SK-N-SH (cell line): ENCODE data around the gene SMARCD1. TPM values are rescaled to one million over a fixed set of nuclear protein-coding genes. Genes with fewer than 3 reads are reported as not detected.

ENCODE experiments used
- CTCF ChIA-PET: fragments of 300-600, 350-600 bp; formaldehyde crosslinking; extraction: SDS; loops from one replicate; lab custom pipeline; 2021; lab: Yijun Ruan, JAX
- POLR2A ChIA-PET: fragments of 350-600 bp; sonication (Branson Sonifier 250); formaldehyde crosslinking; extraction: SDS; loops from one replicate; lab custom pipeline; 2020; ENCODE audit warnings: antibody characterized with exemption, inconsistent platforms; lab: Yijun Ruan, JAX
- DNase-seq: peaks from one replicate; pipeline ENCODE4 v3.0.0; 2012
- H2AFZ ChIP-seq: fragments of 200-600 bp; sonication (generic); 2 replicates; pipeline ENCODE4 v1.8.1; 2016; ENCODE audit warnings: antibody characterized with exemption, mild to moderate bottlenecking, low read depth
- H3F3A ChIP-seq: fragments of 200-600 bp; sonication (generic); replicated peaks from 2 replicates; pipeline ENCODE3; 2016; ENCODE audit warnings: antibody characterized with exemption, mild to moderate bottlenecking; ENCODE audit not compliant: insufficient read depth
- H3K27ac ChIP-seq, 2 experiments: fragments of 200-500 bp in 1 of 2; fragments of 200-600 bp in 1 of 2; sonication (Bioruptor generic) in 1 of 2; sonication (generic), shearing (Covaris generic) in 1 of 2; 2 replicates each; pipeline versions ENCODE4 v1.5.1 to v1.6.1; 2014 to 2016; ENCODE audit warnings: low read depth in 2 of 2, inconsistent platforms in 1 of 2, low read length in 1 of 2, mild to moderate bottlenecking in 1 of 2, mixed read lengths in 1 of 2
- H3K27me3 ChIP-seq: fragments of 200-600 bp; sonication (generic), shearing (Covaris generic); 2 replicates; pipeline ENCODE4 v1.6.1; 2016; ENCODE audit warnings: mixed run types; ENCODE audit not compliant: insufficient read depth
- H3K36me3 ChIP-seq, 2 experiments: fragments of 200-500 bp in 1 of 2; fragments of 200-600 bp in 1 of 2; sonication (Bioruptor generic) in 1 of 2; sonication (generic) in 1 of 2; replicated peaks in 1 of 2; 2 replicates each; pipeline versions ENCODE3 to v1.5.1; 2014 to 2016; ENCODE audit warnings: low read length in 1 of 2, mild to moderate bottlenecking in 1 of 2; ENCODE audit not compliant: insufficient read depth in 2 of 2, control insufficient read depth in 1 of 2
- H3K4me1 ChIP-seq, 2 experiments: fragments of 200-500 bp in 1 of 2; fragments of 200-600 bp in 1 of 2; sonication (Bioruptor generic) in 1 of 2; sonication (generic), shearing (Covaris generic) in 1 of 2; 2 replicates each; pipeline versions ENCODE4 v1.5.1 to v1.6.1; 2014 to 2016; ENCODE audit warnings: low read depth in 1 of 2, low read length in 1 of 2, mixed run types in 1 of 2; ENCODE audit not compliant: insufficient read depth in 2 of 2, control insufficient read depth in 1 of 2
- H3K4me2 ChIP-seq: fragments of 200-600 bp; sonication (generic), shearing (Covaris generic); 2 replicates; pipeline ENCODE4 v1.6.1; 2017; ENCODE audit warnings: mixed run types
- H3K4me3 ChIP-seq, 2 experiments: fragments of 200-500 bp in 1 of 2; fragments of 200-600 bp in 1 of 2; sonication (Bioruptor generic) in 1 of 2; sonication (generic), shearing (Covaris generic) in 1 of 2; 2 replicates each; pipeline versions ENCODE4 v1.5.1 to v1.8.1; 2014 to 2016; ENCODE audit warnings: low read depth in 2 of 2, inconsistent platforms in 1 of 2, low read length in 1 of 2, mild to moderate bottlenecking in 1 of 2, mixed read lengths in 1 of 2, moderate library complexity in 1 of 2
- H3K79me2 ChIP-seq: fragments of 200-600 bp; sonication (generic); 2 replicates; pipeline ENCODE4 v1.8.1; 2017; ENCODE audit warnings: mild to moderate bottlenecking; ENCODE audit not compliant: insufficient read depth
- H3K9ac ChIP-seq: fragments of 200-600 bp; sonication (generic); 2 replicates; pipeline ENCODE4 v1.6.1; 2017; ENCODE audit warnings: mixed run types
- H3K9me2 ChIP-seq: fragments of 200-600 bp; sonication (generic); 2 replicates; pipeline ENCODE4 v1.6.1; 2017; ENCODE audit warnings: mixed run types
- H3K9me3 ChIP-seq: fragments of 200-600 bp; sonication (generic); 2 replicates; pipeline ENCODE4 v1.6.1; 2017; ENCODE audit warnings: mixed run types, mild to moderate bottlenecking, moderate library complexity
- H4K20me1 ChIP-seq: fragments of 200-600 bp; sonication (generic); 2 replicates; pipeline ENCODE4 v1.6.1; 2017; ENCODE audit warnings: mild to moderate bottlenecking, mixed run types; ENCODE audit not compliant: insufficient read depth
- CHD2 ChIP-seq: fragments of 150-350 bp; IDR thresholded peaks from 2 replicates; pipeline ENCODE4 v1.6.1; 2018; ENCODE audit warnings: low read length; ENCODE audit not compliant: partially characterized antibody
- ELF1 ChIP-seq: IDR thresholded peaks from 2 replicates; pipeline ENCODE4 v1.4.0; 2012
- GATA2 ChIP-seq: sonication (generic); formaldehyde crosslinking; IDR thresholded peaks from 2 replicates; pipeline ENCODE4 v1.5.0; 2020; ENCODE audit warnings: mild to moderate bottlenecking, missing genetic modification reagents
- MAX ChIP-seq: IDR thresholded peaks from 2 replicates; pipeline ENCODE4 v1.4.0; 2012; ENCODE audit warnings: low read depth
- MEF2A ChIP-seq: IDR thresholded peaks from 2 replicates; pipeline ENCODE4 v1.4.0; 2012; ENCODE audit warnings: low read depth, borderline replicate concordance
- POLR2AphosphoS5 ChIP-seq: IDR thresholded peaks from 2 replicates; pipeline ENCODE4 v1.6.1; 2012; ENCODE audit warnings: low read depth, low read length
- REST ChIP-seq: IDR thresholded peaks from 2 replicates; pipeline ENCODE4 v1.6.1; 2012; ENCODE audit warnings: mild to moderate bottlenecking, low read depth, low read length, moderate library complexity
- RXRA ChIP-seq: IDR thresholded peaks from 2 replicates; pipeline ENCODE4 v1.4.0; 2012; ENCODE audit warnings: low read depth, mild to moderate bottlenecking, borderline replicate concordance
- SMC3 ChIP-seq: IDR thresholded peaks from 2 replicates; pipeline ENCODE4 v1.6.1; 2012; ENCODE audit warnings: low read depth, low read length, improper control_type of control experiment
- TCF12 ChIP-seq: IDR thresholded peaks from 2 replicates; pipeline ENCODE4 v1.4.0; 2012
- TEAD4 ChIP-seq: IDR thresholded peaks from 2 replicates; pipeline ENCODE4 v1.4.0; 2012; ENCODE audit warnings: mild to moderate bottlenecking, borderline replicate concordance; ENCODE audit not compliant: insufficient read depth
- WGBS: methylation state at CpG from one replicate; pipeline ENCODE4 v1.1.6; 2017; ENCODE audit warnings: low lambda C conversion rate; 5-methylcytosine and 5-hydroxymethylcytosine counted together
- polyA plus RNA-seq, 3 experiments: library from polyadenylated mRNA; depleted of rRNA; stranded (reverse); fragments of >200 nt; gene quantifications; 2 replicates each; pipeline ENCODE4 v1.2.3, GENCODE V29; 2012

Gene SMARCD1
- polyA plus RNA-seq, 1 of the 3 experiments (the other 2 are of a cell fraction): 58.5 TPM

- H3F3A ChIP-seq: peaks cover 6% of the 10 kb centered on the region
- no peak for DNase-seq
- H2AFZ ChIP-seq: no peak overlapping the region
- no peak overlapping the region for H3K4me3 ChIP-seq
- 93% methylated on average over 5 of the region's 5 CpGs for WGBS
- H3K9ac ChIP-seq: no peak overlapping the region
- peaks cover 17% of the 10 kb centered on the region; the same call in 1 of the 2 replicates for H3K79me2 ChIP-seq
- CTCF ChIA-PET: interaction anchor here (0.5 to 37.6 kb wide), 4 partner anchors 10 to 113 kb away, joined by 3 to 1401 read pairs (median 9); partner anchors contain the start of genes AQP5 and AQP6
- no peaks in the 10 kb centered on the region for H3K9me2 ChIP-seq
- TF ChIP-seq GATA2 (CRISPR knock-in tag): no peak
- peak; percentile 83 for TF ChIP-seq REST
- no peaks in the 10 kb centered on the region for H3K9me3 ChIP-seq
- peaks cover 0 to 11% of the 10 kb centered on the region in 2 experiments; a peak in 1 of 4 replicates for H3K4me1 ChIP-seq
- no peaks in the 10 kb centered on the region for H3K27me3 ChIP-seq
- no peak overlapping the region for H3K4me2 ChIP-seq
- H3K36me3 ChIP-seq: no peaks in the 10 kb centered on the region
- no peak overlapping the region for H3K27ac ChIP-seq
- no peaks in the 10 kb centered on the region for H4K20me1 ChIP-seq
- POLR2A ChIA-PET: interaction anchor here (0.5 kb wide), 1 partner anchor 143 kb away, joined by 3 read pairs; no protein-coding TSS in a partner anchor
Measured at GRCh38 chr12:50079771-50080170, 5.4 kb upstream of the SMARCD1 start.

GRCh38 chr12:50081096-50081808, 3.9 kb upstream of the SMARCD1 start:
- 91% methylated on average over 29 of the region's 46 CpGs for WGBS
- POLR2A ChIA-PET: no interaction called here

More at GRCh38 chr12:50081096-50081808, 3.9 kb upstream of the SMARCD1 start:
- H3K27ac ChIP-seq: no peak overlapping the region
- no peaks in the 10 kb centered on the region for H3K27me3 ChIP-seq
- no peak for DNase-seq
- no peak overlapping the region for H3K4me2 ChIP-seq
- no peaks in the 10 kb centered on the region for H3K9me3 ChIP-seq
- no peaks in the 10 kb centered on the region for H3K36me3 ChIP-seq
- no peak overlapping the region for H2AFZ ChIP-seq
- H3K79me2 ChIP-seq: peaks cover 19% of the 10 kb centered on the region; the same call in 1 of the 2 replicates
- no peaks in the 10 kb centered on the region for H3K9me2 ChIP-seq
- H4K20me1 ChIP-seq: no peaks in the 10 kb centered on the region; the same call in 1 of the 2 replicates
- no peak overlapping the region for H3K9ac ChIP-seq
- no peak overlapping the region for H3K4me3 ChIP-seq
- peaks cover 13% of the 10 kb centered on the region for H3F3A ChIP-seq
- TF ChIP-seq REST: no peak
- TF ChIP-seq POLR2AphosphoS5: no peak
- no peak for TF ChIP-seq SMC3
- no peak for TF ChIP-seq CHD2
- no peak for TF ChIP-seq MEF2A
- no peak for TF ChIP-seq TCF12
- no peak for TF ChIP-seq MAX
- no peak for TF ChIP-seq TEAD4
- no peak for TF ChIP-seq ELF1
- no peak for TF ChIP-seq RXRA
- peaks cover 0 to 8% of the 10 kb centered on the region in 2 experiments; a peak in 1 of 4 replicates for H3K4me1 ChIP-seq
- CTCF ChIA-PET: interaction anchor here (0.6 to 37.6 kb wide), 5 partner anchors 20 to 114 kb away, joined by 3 to 1401 read pairs (median 4); partner anchors contain the start of genes AQP5, AQP6 and COX14
